Neural progenitor cell (in vitro differentiated cells): ENCODE measurements around the gene ITGA8. TPM values are rescaled to one million over a fixed set of nuclear protein-coding genes. Genes with fewer than 3 reads are reported as not detected.
"Not testable (repeated sequence)": the region's sequence is repeated elsewhere in the genome, so short reads cannot be mapped to it uniquely, and the experiment has no call there.

Source experiments
- DNase-seq: peaks from one replicate; pipeline ENCODE4 v3.0.0-alpha.2; 2016; ENCODE audit warnings: low spot score
- H2AFZ ChIP-seq: fragments of 200-600 bp; sonication (generic); replicated peaks from 2 replicates; pipeline ENCODE4 v1.6.1; 2016; ENCODE audit warnings: antibody characterized with exemption
- H3F3A ChIP-seq: fragments of 200-600 bp; sonication (generic); 2 replicates; pipeline ENCODE4 v1.6.1; 2016; ENCODE audit warnings: antibody characterized with exemption, low read depth
- H3K27ac ChIP-seq: fragments of 200-600 bp; sonication (generic); 2 replicates; pipeline ENCODE4 v1.5.1; 2016; ENCODE audit warnings: mild to moderate bottlenecking
- H3K27me3 ChIP-seq: fragments of 200-600 bp; sonication (generic); 2 replicates; pipeline ENCODE4 v1.6.1; 2016; ENCODE audit warnings: mild to moderate bottlenecking, moderate library complexity
- H3K36me3 ChIP-seq: fragments of 200-600 bp; sonication (generic); 2 replicates; pipeline ENCODE4 v1.5.1; 2016
- H3K4me1 ChIP-seq: fragments of 200-600 bp; sonication (generic); 2 replicates; pipeline ENCODE4 v1.6.1; 2016; ENCODE audit warnings: mixed run types
- H3K4me2 ChIP-seq: fragments of 200-600 bp; sonication (generic); 2 replicates; pipeline ENCODE4 v1.6.1; 2016
- H3K4me3 ChIP-seq: fragments of 200-600 bp; sonication (generic); 2 replicates; pipeline ENCODE4 v1.5.1; 2016
- H3K79me2 ChIP-seq: fragments of 200-600 bp; sonication (generic); 2 replicates; pipeline ENCODE4 v1.6.1; 2016; ENCODE audit warnings: low read depth
- H3K9ac ChIP-seq: fragments of 200-600 bp; sonication (generic); 2 replicates; pipeline ENCODE4 v1.6.1; 2016
- H3K9me3 ChIP-seq: fragments of 200-600 bp; sonication (generic); 2 replicates; pipeline ENCODE4 v1.5.1; 2016; ENCODE audit warnings: low read depth
- H4K20me1 ChIP-seq: fragments of 200-600 bp; sonication (generic); 2 replicates; pipeline ENCODE4 v1.6.1; 2016; ENCODE audit warnings: low read depth
- H3K27ac Mint-ChIP-seq: 3 replicates; pipeline ENCODE4 v1.8.0; 2021; ENCODE audit warnings: mixed read lengths
- H3K27me3 Mint-ChIP-seq: 2 replicates; pipeline ENCODE4 v1.8.0; 2022; ENCODE audit warnings: low read depth, mild to moderate bottlenecking, inconsistent platforms, moderate library complexity, mixed read lengths; ENCODE audit not compliant: insufficient read depth
- H3K36me3 Mint-ChIP-seq: 3 replicates; pipeline ENCODE4 v1.8.0; 2021; ENCODE audit warnings: mixed read lengths
- H3K4me1 Mint-ChIP-seq: 3 replicates; pipeline ENCODE4 v1.8.0; 2021; ENCODE audit warnings: mixed read lengths
- H3K4me3 Mint-ChIP-seq: 3 replicates; pipeline ENCODE4 v1.8.0; 2021; ENCODE audit warnings: mild to moderate bottlenecking, moderate library complexity, mixed read lengths
- H3K9me3 Mint-ChIP-seq: 3 replicates; pipeline ENCODE4 v1.8.0; 2020; ENCODE audit warnings: mixed read lengths
- CTCF ChIP-seq: fragments of 200-600 bp; sonication (generic); IDR thresholded peaks from 2 replicates; pipeline ENCODE4 v1.5.1; 2017; ENCODE audit warnings: antibody characterized with exemption, mild to moderate bottlenecking
- EZH2 ChIP-seq: fragments of 200-600 bp; sonication (generic); IDR thresholded peaks from 2 replicates; pipeline ENCODE4 v1.6.1; 2017; ENCODE audit warnings: antibody characterized with exemption, mild to moderate bottlenecking, moderate library complexity
- EZH2phosphoT487 ChIP-seq: fragments of 200-600 bp; sonication (generic); IDR thresholded peaks from 2 replicates; pipeline ENCODE4 v1.6.1; 2017; ENCODE audit warnings: antibody characterized with exemption
- total RNA-seq: library from RNA; depleted of rRNA; stranded (reverse); fragments of >200 nt; gene quantifications from 2 replicates; pipeline ENCODE4 v1.2.3, GENCODE V29; 2015; ENCODE audit warnings: low replicate concordance

Gene ITGA8
- total RNA-seq, 1 donor from 2014 or later, result 0.15 TPM

GRCh38 chr10:15478950-15479349, 240.8 kb downstream of the ITGA8 start:
- Histone ChIP-seq H3K27me3 (peaks cover 48% of the 10 kb centered on the region), H3K4me3 (no peak overlapping the region), H3K79me2 (no peaks in the 10 kb centered on the region), H3K4me1 (peaks cover 31% of the 10 kb centered on the region), H4K20me1 (no peaks in the 10 kb centered on the region), H3K9me3 (no peaks in the 10 kb centered on the region), H3F3A (peaks cover 31% of the 10 kb centered on the region), H3K9ac (no peak overlapping the region), H3K4me2 (peak overlapping the region; percentile 62), H3K27ac (no peak overlapping the region), H3K36me3 (no peaks in the 10 kb centered on the region), H2AFZ (no peak overlapping the region)
- DNase-seq, result no peak
- Mint-ChIP-seq H3K36me3 (peaks cover 2% of the 10 kb centered on the region), H3K9me3 (peaks cover 21% of the 10 kb centered on the region), H3K4me1 (peaks cover 44% of the 10 kb centered on the region), H3K27ac (no peak overlapping the region), H3K27me3 (peaks cover 18% of the 10 kb centered on the region), H3K4me3 (no peak overlapping the region)
- TF ChIP-seq EZH2phosphoT487 (no peak), CTCF (no peak), EZH2 (no peak)

GRCh38 chr10:15478429-15478828, 241.3 kb downstream of the ITGA8 start:
- DNase-seq, result peak; percentile 55
- Mint-ChIP-seq H3K36me3 (peaks cover 2% of the 10 kb centered on the region), H3K27ac (peak overlapping the region; percentile 79), H3K9me3 (peaks cover 20% of the 10 kb centered on the region), H3K4me1 (peaks cover 48% of the 10 kb centered on the region), H3K4me3 (no peak overlapping the region), H3K27me3 (peaks cover 18% of the 10 kb centered on the region)
- H3K27ac ChIP-seq, result no peak overlapping the region
- H3K9ac ChIP-seq, result no peak overlapping the region
- no peaks in the 10 kb centered on the region for H3K36me3 ChIP-seq
- peak overlapping the region; percentile 18 for H2AFZ ChIP-seq
- peak overlapping the region; percentile 62 for H3K4me2 ChIP-seq
- no peaks in the 10 kb centered on the region for H3K79me2 ChIP-seq
- H3K27me3 ChIP-seq, result peaks cover 50% of the 10 kb centered on the region
- peaks cover 36% of the 10 kb centered on the region for H3K4me1 ChIP-seq
- H3F3A ChIP-seq, result peaks cover 37% of the 10 kb centered on the region
- no peaks in the 10 kb centered on the region for H3K9me3 ChIP-seq
- no peak overlapping the region for H3K4me3 ChIP-seq
- no peak for TF ChIP-seq EZH2phosphoT487
- no peaks in the 10 kb centered on the region for H4K20me1 ChIP-seq

GRCh38 chr10:15476337-15476736, 243.4 kb downstream of the ITGA8 start:
- Histone ChIP-seq H3K79me2 (no peaks in the 10 kb centered on the region), H4K20me1 (no peaks in the 10 kb centered on the region), H3K27me3 (peaks cover 51% of the 10 kb centered on the region), H3K4me1 (peaks cover 57% of the 10 kb centered on the region), H3K27ac (no peak overlapping the region), H2AFZ (no peak overlapping the region), H3K4me3 (no peak overlapping the region), H3F3A (peaks cover 55% of the 10 kb centered on the region), H3K4me2 (no peak overlapping the region), H3K9ac (no peak overlapping the region), H3K9me3 (no peaks in the 10 kb centered on the region), H3K36me3 (no peaks in the 10 kb centered on the region)
- H3K4me1 Mint-ChIP-seq, result peaks cover 68% of the 10 kb centered on the region
- H3K27ac Mint-ChIP-seq, result no peak overlapping the region
- H3K4me3 Mint-ChIP-seq, result no peak overlapping the region
- H3K36me3 Mint-ChIP-seq, result peaks cover 2% of the 10 kb centered on the region
- H3K9me3 Mint-ChIP-seq, result peaks cover 13% of the 10 kb centered on the region
- DNase-seq, result no peak
- peaks cover 20% of the 10 kb centered on the region for H3K27me3 Mint-ChIP-seq
- TF ChIP-seq EZH2phosphoT487, result no peak
- TF ChIP-seq EZH2, result no peak
- no peak for TF ChIP-seq CTCF

GRCh38 chr10:15475439-15475838, 244.3 kb downstream of the ITGA8 start:
- H3K36me3 ChIP-seq, result not testable (repeated sequence)
- H3K27me3 Mint-ChIP-seq, result peaks cover 19% of the 10 kb centered on the region
- H3K27ac Mint-ChIP-seq, result peak overlapping the region; percentile 42

More at GRCh38 chr10:15475439-15475838, 244.3 kb downstream of the ITGA8 start:
- Histone ChIP-seq H3K27me3 (peaks cover 55% of the 10 kb centered on the region), H3K4me1 (peaks cover 64% of the 10 kb centered on the region), H3F3A (peaks cover 55% of the 10 kb centered on the region)
- not testable (repeated sequence) for H3K79me2 ChIP-seq, DNase-seq, H3K9me3 ChIP-seq, H3K27ac ChIP-seq, H2AFZ ChIP-seq, H4K20me1 ChIP-seq, H3K36me3 Mint-ChIP-seq, H3K4me3 ChIP-seq, H3K9ac ChIP-seq, H3K4me2 ChIP-seq
- Mint-ChIP-seq H3K4me1 (peaks cover 69% of the 10 kb centered on the region), H3K9me3 (peaks cover 13% of the 10 kb centered on the region), H3K4me3 (peak overlapping the region; percentile 44)
